Stimulated activated CD8-positive, alpha-beta memory T cell treated with anti-CD3 and anti-CD28 coated beads, Interleukin-12 subunit alpha, Interleukin-12 subunit beta, amount 100 ng/mL, for 24 hours (primary cell): ENCODE data around the gene FAM83G.

ENCODE experiments used
- DNase-seq: peaks from one replicate; pipeline ENCODE4 v3.0.0-alpha.2; 2020; ENCODE audit errors: extremely low read depth

The FAM83G gene

DNA sequence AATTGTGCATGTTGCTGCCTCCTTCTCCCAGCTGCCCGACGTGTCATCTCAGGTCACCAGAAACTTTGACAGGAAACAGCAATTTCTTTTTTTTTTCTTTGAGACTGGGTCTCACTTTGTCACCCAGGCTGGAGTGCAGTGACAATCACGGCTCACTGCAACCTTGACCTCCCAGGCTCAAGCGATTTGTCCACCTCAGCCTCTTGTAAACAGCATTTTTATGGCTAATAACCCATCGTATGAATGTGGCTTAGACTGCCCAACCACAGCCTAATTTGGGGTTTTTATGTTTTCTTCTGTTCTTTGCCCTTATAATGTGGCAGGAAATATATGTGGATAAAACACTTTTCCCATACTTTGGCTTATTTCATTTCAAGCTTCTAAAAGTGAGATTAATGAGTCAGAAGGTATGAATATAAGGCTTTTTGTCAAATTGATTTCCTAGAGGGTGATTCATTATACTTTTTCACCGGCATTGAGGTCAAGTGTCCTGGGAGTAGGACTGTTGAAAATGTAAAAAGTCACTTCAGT lies 83.6 kb downstream of the FAM83G start:
- no peak for DNase-seq

- no peak for DNase-seq
Measured at GRCh38 chr17:18919963-18920362, 84.6 kb downstream of the FAM83G start.
